DND-41 (cell line): ENCODE results near the gene MCC.
A peak's percentile ranks its signal among the peaks of the same experiment; 100 is the strongest.

Experiments used
- ATAC-seq: fragments of 200-7000 bp; cut with Tn5 transposase; 3 replicates; pipeline ENCODE4 v1.9.1; 2021; ENCODE audit warnings: low read depth; ENCODE audit not compliant: insufficient read depth
- DNase-seq: peaks from one replicate; pipeline ENCODE4 v3.0.0-alpha.2; 2020
- H2AFZ ChIP-seq: 2 replicates; pipeline ENCODE4 v1.6.0; 2012; ENCODE audit warnings: low read depth, low read length
- H3K27ac ChIP-seq: 2 replicates; pipeline ENCODE4 v1.5.1; 2012; ENCODE audit warnings: low read length, inconsistent platforms
- H3K27me3 ChIP-seq: fragments of 200-600 bp; sonication (generic); 2 replicates; pipeline ENCODE4 v1.6.0; 2012; ENCODE audit warnings: low read length, mild to moderate bottlenecking, inconsistent platforms; ENCODE audit not compliant: insufficient read depth, poor library complexity
- H3K36me3 ChIP-seq: 2 replicates; pipeline ENCODE4 v1.5.1; 2012; ENCODE audit warnings: low read length, inconsistent platforms; ENCODE audit not compliant: insufficient read depth
- H3K4me1 ChIP-seq: 2 replicates; pipeline ENCODE4 v1.5.1; 2012; ENCODE audit warnings: mild to moderate bottlenecking, low read length; ENCODE audit not compliant: insufficient read depth
- H3K4me2 ChIP-seq: 2 replicates; pipeline ENCODE4 v1.6.0; 2012; ENCODE audit warnings: mild to moderate bottlenecking, moderate library complexity, low read length, inconsistent platforms; ENCODE audit not compliant: insufficient read depth
- H3K4me3 ChIP-seq, 2 experiments: fragments of 200-600 bp in 1 of 2; shearing (Covaris generic) in 1 of 2; 2 replicates each; pipeline ENCODE4 v1.5.1; 2012 to 2016; ENCODE audit warnings: inconsistent platforms in 2 of 2, low read length in 2 of 2, mild to moderate bottlenecking in 2 of 2, low read depth in 1 of 2, moderate library complexity in 1 of 2
- H3K79me2 ChIP-seq: 2 replicates; pipeline ENCODE4 v1.6.0; 2012; ENCODE audit warnings: low read length, inconsistent platforms; ENCODE audit not compliant: insufficient read depth
- H3K9ac ChIP-seq: 2 replicates; pipeline ENCODE4 v1.6.0; 2012; ENCODE audit warnings: low read depth, mild to moderate bottlenecking, inconsistent platforms, low read length, moderate library complexity
- H3K9me3 ChIP-seq: 2 replicates; pipeline ENCODE4 v1.5.1; 2012; ENCODE audit warnings: low read length, moderate library complexity, mild to moderate bottlenecking, inconsistent platforms; ENCODE audit not compliant: insufficient read depth, severe bottlenecking
- H4K20me1 ChIP-seq: 2 replicates; pipeline ENCODE4 v1.6.0; 2012; ENCODE audit warnings: low read length; ENCODE audit not compliant: insufficient read depth
- CTCF ChIP-seq: IDR thresholded peaks from 2 replicates; pipeline ENCODE4 v1.5.1; 2012; ENCODE audit warnings: borderline replicate concordance, low read length, moderate library complexity, mild to moderate bottlenecking; ENCODE audit not compliant: poor library complexity, severe bottlenecking; ENCODE audit errors: extremely low read depth
- EZH2 ChIP-seq: IDR thresholded peaks from 3 replicates; pipeline ENCODE4 v1.6.1; 2012; ENCODE audit warnings: borderline replicate concordance, low read depth, mild to moderate bottlenecking, moderate library complexity, low read length, inconsistent platforms; ENCODE audit not compliant: severe bottlenecking

MCC gene

GRCh38 chr5:113384782-113385285, 103.4 kb downstream of the MCC start:
- TF ChIP-seq EZH2 (no peak), CTCF (no peak)
- no peaks in the 10 kb centered on the region for H3K9me3 ChIP-seq
- no peak for ATAC-seq
- H3K4me3 ChIP-seq: no peak overlapping the region
- H4K20me1 ChIP-seq: no peaks in the 10 kb centered on the region
- H3K27me3 ChIP-seq: no peaks in the 10 kb centered on the region
- peaks cover 20% of the 10 kb centered on the region for H3K4me1 ChIP-seq
- no peak overlapping the region for H3K9ac ChIP-seq
- peak overlapping the region; percentile 30 for H2AFZ ChIP-seq
- H3K79me2 ChIP-seq: no peaks in the 10 kb centered on the region
- H3K36me3 ChIP-seq: no peaks in the 10 kb centered on the region
- H3K4me2 ChIP-seq: no peak overlapping the region
- DNase-seq: no peak
- no peak overlapping the region for H3K27ac ChIP-seq

GRCh38 chr5:113382731-113383130, 105.5 kb downstream of the MCC start:
- ATAC-seq: no peak
- no peaks in the 10 kb centered on the region for H4K20me1 ChIP-seq

GRCh38 chr5:113381791-113382190, 106.5 kb downstream of the MCC start:
- Histone ChIP-seq H3K9ac (no peak overlapping the region), H3K27me3 (no peaks in the 10 kb centered on the region), H3K4me3 (no peak overlapping the region), H2AFZ (no peak overlapping the region), H4K20me1 (no peaks in the 10 kb centered on the region), H3K36me3 (no peaks in the 10 kb centered on the region), H3K4me1 (peaks cover 51% of the 10 kb centered on the region), H3K9me3 (no peaks in the 10 kb centered on the region), H3K79me2 (no peaks in the 10 kb centered on the region), H3K27ac (no peak overlapping the region), H3K4me2 (no peak overlapping the region)
- DNase-seq: no peak
- ATAC-seq: no peak
- TF ChIP-seq CTCF (no peak), EZH2 (no peak)

More at GRCh38 chr5:113382731-113383130, 105.5 kb downstream of the MCC start:
- no peak overlapping the region for H3K4me2 ChIP-seq
- TF ChIP-seq CTCF (no peak), EZH2 (no peak)
- H3K9me3 ChIP-seq: no peaks in the 10 kb centered on the region
- no peak for DNase-seq
- H3K4me3 ChIP-seq: no peak overlapping the region
- H3K27ac ChIP-seq: no peak overlapping the region
- H3K4me1 ChIP-seq: peaks cover 41% of the 10 kb centered on the region
- no peaks in the 10 kb centered on the region for H3K36me3 ChIP-seq
- H3K9ac ChIP-seq: no peak overlapping the region
- H3K27me3 ChIP-seq: no peaks in the 10 kb centered on the region
- no peaks in the 10 kb centered on the region for H3K79me2 ChIP-seq
- H2AFZ ChIP-seq: no peak overlapping the region
